Mucosa of stomach (tissue), 1 donor: ENCODE data around the gene KLHDC8A.
A peak's percentile ranks its signal among the peaks of the same experiment; 100 is the strongest.

Experiments used
- H3K27me3 ChIP-seq: one replicate; pipeline ENCODE4 v1.7.0; 2013; ENCODE audit warnings: mild to moderate bottlenecking, low read length; ENCODE audit not compliant: control insufficient read depth, insufficient read depth
- H3K36me3 ChIP-seq: one replicate; pipeline ENCODE4 v1.7.0; 2013; ENCODE audit warnings: low read length; ENCODE audit not compliant: control insufficient read depth, insufficient read depth
- H3K4me1 ChIP-seq: one replicate; pipeline ENCODE4 v1.7.0; 2013; ENCODE audit warnings: mild to moderate bottlenecking, low read length; ENCODE audit not compliant: control insufficient read depth, insufficient read depth
- H3K4me3 ChIP-seq: one replicate; pipeline ENCODE4 v1.7.0; 2013; ENCODE audit warnings: low read length
- H3K9ac ChIP-seq: one replicate; pipeline ENCODE4 v1.7.0; 2013; ENCODE audit warnings: mild to moderate bottlenecking, low read length, moderate library complexity
- H3K9me3 ChIP-seq: one replicate; pipeline ENCODE4 v1.7.0; 2013; ENCODE audit warnings: mild to moderate bottlenecking, low read length, moderate library complexity; ENCODE audit not compliant: control insufficient read depth
- donor health status: Pancreatic carcinoma.

Gene KLHDC8A

DNA sequence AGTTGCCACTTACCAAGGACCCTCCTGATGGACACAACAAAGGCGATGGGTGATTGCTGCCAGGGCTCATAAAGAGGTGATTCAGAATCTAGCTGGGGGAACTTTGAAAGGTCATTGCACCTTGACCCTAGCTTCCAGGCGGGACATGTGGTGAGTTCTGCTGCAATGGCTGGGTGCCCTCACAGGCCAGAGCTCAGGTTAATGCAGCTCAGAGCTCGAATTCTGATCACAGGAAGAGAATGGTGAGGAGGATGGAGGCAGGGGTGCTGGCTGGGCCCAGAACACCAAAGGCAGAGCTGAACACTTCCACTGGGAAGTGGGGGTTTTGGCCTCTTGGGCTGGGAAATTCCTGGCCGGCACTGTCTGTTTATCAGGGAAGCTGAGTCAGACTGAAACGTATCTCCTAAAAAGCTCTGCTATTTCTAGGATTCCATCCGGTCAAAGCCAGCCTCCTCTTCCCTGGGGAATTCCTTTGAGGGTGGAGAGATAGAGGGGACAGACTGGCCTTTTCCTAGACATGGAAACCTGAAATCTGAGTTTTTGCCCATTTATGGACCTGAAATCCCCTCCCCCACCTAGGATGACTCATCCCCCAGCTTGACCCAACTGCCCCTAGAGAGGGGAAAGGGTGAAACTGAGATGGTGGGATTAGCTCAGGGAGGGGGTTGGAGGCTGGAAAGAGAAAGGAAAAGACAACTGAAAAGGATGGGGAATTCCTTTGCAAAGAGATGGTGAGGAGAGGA, 62.4 kb downstream of the KLHDC8A start:
- no peaks in the 10 kb centered on the region for H3K27me3 ChIP-seq
- H3K36me3 ChIP-seq = no peaks in the 10 kb centered on the region
- no peaks in the 10 kb centered on the region for H3K9me3 ChIP-seq
- peaks cover 5% of the 10 kb centered on the region for H3K4me1 ChIP-seq
- H3K4me3 ChIP-seq = no peak overlapping the region
- peak overlapping the region; percentile 14 for H3K9ac ChIP-seq

DNA sequence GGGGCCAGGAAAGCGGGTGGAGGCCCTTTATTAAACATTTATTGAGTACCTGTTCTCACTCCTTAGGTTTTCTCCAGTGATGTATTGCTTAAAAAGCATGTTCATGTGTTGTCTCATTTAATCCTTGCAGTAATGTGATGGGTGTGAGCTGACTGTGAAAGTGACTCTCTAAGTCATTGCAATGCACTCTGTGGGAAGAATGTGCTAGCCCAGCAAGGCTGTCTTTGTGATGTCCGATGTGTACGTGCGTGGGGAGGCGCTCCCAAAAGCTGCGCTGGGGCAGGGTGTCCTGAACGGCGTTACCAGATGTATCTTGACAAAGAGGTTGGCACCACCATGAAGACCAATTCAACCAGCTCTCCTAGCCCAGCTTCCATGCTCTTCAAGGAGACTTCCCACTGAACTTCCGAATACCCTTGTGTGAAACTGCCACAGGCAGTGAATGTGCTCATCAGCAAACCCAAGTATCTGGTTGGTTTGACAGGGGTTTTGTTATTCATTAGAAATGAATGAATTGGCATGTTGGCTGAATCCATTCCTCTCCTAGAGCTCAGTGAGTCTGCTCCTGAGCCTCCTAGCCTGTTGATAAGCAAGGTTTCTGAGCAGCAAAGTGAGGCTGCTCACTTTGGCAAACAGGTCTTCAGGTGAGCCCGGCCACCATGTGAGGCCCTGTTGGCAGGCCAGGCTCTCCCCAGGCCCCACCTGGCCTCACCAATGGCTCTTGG, 63.2 kb downstream of the KLHDC8A start:
- H3K9ac ChIP-seq = peak overlapping the region; percentile 14
- no peak overlapping the region for H3K4me3 ChIP-seq
- no peaks in the 10 kb centered on the region for H3K9me3 ChIP-seq
- no peaks in the 10 kb centered on the region for H3K27me3 ChIP-seq
- H3K4me1 ChIP-seq = peaks cover 5% of the 10 kb centered on the region
- no peaks in the 10 kb centered on the region for H3K36me3 ChIP-seq

DNA sequence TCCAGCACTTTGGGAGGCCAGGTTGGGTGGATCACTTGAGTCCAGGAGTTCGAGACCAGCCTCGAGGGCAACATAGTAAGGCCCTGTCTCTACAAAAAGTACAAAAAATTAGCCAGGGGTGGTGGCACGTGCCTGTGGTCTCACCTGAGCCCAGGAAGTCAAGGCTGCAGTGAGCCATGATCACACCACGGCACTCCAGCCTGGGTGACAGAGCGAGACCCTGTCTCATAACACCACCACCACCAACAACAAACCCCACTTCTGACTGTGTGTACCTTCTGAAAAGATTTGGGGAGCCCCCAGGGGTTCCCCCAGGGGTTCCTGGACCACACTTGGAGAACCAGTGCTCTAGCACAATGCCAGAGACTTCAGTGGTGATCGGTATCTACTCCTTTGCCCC, 65.1 kb downstream of the KLHDC8A start:
- H3K9ac ChIP-seq = no peak overlapping the region
- no peaks in the 10 kb centered on the region for H3K27me3 ChIP-seq
- no peaks in the 10 kb centered on the region for H3K9me3 ChIP-seq
- H3K36me3 ChIP-seq = no peaks in the 10 kb centered on the region
- peaks cover 14% of the 10 kb centered on the region for H3K4me1 ChIP-seq
- no peak overlapping the region for H3K4me3 ChIP-seq

DNA sequence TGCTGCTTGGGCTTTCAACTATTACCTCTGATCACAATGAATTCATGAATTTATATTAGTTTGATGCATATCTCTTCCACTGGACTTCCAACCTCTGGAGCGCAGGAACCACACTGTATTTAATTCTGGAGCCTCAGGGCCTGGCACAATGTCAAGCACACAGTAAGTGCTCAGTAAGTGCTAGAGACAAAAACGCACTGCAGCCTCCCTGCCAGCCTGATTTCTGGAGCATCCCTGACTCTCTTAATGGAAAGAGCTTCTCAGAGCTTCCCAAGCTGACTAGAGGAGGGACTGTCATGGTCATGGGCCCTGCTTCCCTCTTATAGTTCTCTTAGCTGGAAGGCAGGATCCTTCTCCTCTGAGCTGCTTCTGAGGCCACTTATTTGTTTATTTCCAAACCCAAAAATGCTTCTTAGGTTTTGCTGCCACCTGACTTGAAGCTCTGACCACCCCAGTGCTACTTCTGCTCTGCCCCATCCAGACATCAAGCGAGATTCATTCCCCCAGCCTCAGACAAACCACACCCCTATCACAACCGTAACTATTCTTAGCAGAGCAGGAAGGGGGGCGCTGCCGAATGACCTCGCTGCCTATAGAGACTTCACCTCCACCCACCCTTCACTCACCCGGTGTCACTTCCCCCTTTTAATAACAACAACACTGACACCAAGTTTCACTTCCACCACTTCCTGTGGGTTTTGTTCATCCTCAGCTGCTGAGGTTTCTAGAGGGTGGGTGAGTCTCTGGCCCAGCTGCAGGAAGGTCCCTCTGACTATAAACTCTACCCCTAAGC, 68.8 kb downstream of the KLHDC8A start:
- H3K36me3 ChIP-seq = no peaks in the 10 kb centered on the region
- no peaks in the 10 kb centered on the region for H3K27me3 ChIP-seq
- H3K4me3 ChIP-seq = no peak overlapping the region
- peaks cover 15% of the 10 kb centered on the region for H3K4me1 ChIP-seq
- H3K9me3 ChIP-seq = no peaks in the 10 kb centered on the region
- no peak overlapping the region for H3K9ac ChIP-seq

DNA sequence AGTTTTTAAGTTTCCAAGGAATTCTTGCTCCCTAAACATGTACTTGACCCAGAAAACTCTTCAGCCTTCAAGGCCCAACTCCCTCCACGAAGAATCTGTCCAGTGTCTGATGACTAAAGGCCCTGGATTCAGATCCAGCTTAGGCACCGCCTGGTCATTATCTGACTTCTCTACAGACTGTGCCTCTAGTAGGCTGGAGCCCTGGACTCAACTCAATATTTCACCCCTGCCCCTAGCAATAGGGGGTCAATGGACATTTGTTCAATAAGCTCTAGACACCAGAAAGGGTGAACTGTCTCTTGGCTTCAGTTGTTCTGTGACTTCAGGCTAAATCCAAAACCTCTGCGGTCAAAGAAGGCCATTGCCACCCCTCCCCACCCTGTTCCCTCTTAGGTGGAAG, 69.6 kb downstream of the KLHDC8A start:
- H3K9me3 ChIP-seq = no peaks in the 10 kb centered on the region
- H3K27me3 ChIP-seq = no peaks in the 10 kb centered on the region
- H3K9ac ChIP-seq = no peak overlapping the region
- no peaks in the 10 kb centered on the region for H3K36me3 ChIP-seq
- peaks cover 15% of the 10 kb centered on the region for H3K4me1 ChIP-seq
- H3K4me3 ChIP-seq = no peak overlapping the region

DNA sequence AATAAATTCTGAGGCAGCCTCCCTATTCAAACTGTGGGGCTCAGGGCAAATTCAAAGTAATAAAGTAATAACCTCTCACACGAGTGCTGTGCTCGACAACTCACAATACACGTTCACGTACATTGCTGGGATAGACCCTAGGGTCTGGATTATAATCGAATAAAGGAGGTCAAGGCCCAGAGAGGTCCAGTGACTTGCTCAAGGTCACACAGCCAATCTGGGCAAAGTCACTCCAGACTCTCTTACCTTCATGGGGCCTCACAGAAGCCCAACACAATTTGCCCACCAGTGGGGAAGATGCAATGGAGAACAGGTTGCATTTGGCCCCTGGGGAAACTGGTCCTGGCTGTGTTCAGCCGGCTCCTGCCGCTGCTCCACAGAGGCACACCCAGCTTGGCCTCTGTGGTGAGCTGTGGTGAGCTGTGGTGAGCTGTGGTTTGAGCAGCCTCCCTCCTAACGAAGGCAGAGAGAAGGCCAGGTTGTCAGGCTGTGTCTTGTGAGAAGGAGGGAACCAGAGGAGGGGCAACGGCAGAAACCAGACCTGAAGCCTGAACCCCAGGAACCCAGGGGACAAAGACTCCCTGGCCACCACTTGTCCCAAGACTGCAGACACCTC, 70.3 kb downstream of the KLHDC8A start:
- Histone ChIP-seq H3K27me3 (no peaks in the 10 kb centered on the region), H3K9ac (no peak overlapping the region), H3K4me1 (peaks cover 15% of the 10 kb centered on the region), H3K36me3 (no peaks in the 10 kb centered on the region), H3K4me3 (no peak overlapping the region), H3K9me3 (no peaks in the 10 kb centered on the region)
